Measurements from ENCODE around the gene SLC22A14.

DNA sequence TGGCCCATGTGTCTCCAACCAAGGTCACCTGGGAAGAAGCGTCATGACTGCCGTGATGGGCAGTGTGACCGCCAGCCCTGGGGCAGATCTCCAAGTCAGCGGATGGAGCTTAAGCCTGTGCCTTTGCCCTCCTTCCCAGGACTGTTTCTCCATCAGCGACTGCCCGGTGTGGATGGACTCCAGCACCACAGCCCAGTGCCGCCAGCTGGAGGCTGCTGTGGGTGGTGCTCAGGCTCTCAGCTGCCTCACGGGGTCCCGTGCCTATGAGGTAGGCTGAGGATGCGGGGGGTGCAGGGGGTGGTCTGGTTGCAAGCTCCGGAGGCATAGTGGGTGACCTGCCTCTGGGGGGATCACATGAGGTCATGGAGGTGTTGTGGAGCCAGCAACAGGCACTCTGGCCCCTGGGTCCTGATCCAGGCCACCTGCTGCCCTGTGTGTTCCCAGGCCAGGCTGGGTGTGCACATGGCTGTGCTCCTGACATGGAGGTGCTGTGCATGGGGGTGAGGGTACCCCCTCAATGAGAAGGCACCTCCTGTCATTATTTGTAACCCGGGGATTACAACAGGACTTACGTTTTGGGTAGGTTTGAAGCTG, 83.5 kb downstream of the SLC22A14 start:
- TF ChIP-seq POLR2A (IDR thresholded peaks at IDR 0.05; ENCODE audit: low read depth, low read length) (no peak), POLR2AphosphoS5 (IDR thresholded peaks at IDR 0.05; ENCODE audit: low read depth, low read length) (no peak)

Data from GM12892 (cell line).